ENCODE measurements around the gene KLHL5.
A peak's percentile ranks its signal among the peaks of the same experiment; 100 is the strongest.

Gene KLHL5

DNA sequence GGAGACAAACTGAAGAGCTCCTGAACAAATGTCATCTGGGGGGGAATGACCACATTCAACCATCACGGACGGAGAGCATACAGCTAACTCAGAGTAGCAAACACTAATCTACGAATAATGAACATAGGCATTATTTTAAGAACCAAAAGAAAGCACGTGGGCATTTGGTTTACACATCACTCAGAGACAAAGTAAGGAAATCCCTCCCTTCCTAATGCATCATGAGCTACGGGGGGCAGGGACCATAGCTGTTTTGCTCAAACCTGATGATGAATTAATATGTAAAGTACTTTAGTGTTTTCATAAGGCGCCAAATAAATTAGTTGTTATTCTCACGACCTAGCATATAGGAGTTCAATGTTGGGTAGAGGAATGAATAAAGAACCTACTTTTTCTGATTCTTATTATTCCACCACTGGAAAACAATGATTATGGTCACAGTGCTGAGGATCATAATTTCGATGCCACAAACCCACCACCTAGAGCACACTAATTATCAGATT, 18.1 kb upstream of the KLHL5 start:
- no peak for DNase-seq (ENCODE audit: low read depth)

DNA sequence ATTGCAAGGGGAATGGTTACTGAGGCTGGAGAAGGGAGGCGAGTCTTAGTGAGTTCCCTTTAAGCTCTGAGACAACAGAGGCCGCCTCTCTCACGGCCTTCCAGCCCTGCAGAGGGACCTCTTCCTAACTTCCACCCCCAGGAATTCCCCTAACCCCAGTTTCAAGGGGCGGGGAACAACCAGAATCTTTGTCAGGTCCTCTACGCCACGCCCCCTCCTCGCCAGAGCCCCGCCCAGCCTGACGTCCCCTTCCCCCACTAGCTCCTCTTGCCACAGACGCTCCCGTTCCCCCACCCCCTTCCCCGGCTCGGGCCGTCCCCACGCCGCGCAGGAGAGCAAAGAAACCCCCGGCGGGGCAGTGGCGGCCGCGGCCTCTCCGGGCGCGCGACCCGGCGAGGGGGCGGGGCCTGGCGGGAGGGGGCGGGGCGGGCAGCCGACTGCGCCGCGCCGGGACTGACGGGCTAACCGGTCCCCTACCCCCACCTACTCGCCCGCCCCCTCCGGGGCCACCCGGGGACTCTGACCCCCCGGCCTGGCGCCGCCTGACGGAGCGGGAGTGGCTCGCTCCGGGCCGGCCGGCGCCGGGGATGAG, 17.6 kb upstream of the KLHL5 start:
- peak; percentile 83 for DNase-seq (ENCODE audit: low read depth)

DNA sequence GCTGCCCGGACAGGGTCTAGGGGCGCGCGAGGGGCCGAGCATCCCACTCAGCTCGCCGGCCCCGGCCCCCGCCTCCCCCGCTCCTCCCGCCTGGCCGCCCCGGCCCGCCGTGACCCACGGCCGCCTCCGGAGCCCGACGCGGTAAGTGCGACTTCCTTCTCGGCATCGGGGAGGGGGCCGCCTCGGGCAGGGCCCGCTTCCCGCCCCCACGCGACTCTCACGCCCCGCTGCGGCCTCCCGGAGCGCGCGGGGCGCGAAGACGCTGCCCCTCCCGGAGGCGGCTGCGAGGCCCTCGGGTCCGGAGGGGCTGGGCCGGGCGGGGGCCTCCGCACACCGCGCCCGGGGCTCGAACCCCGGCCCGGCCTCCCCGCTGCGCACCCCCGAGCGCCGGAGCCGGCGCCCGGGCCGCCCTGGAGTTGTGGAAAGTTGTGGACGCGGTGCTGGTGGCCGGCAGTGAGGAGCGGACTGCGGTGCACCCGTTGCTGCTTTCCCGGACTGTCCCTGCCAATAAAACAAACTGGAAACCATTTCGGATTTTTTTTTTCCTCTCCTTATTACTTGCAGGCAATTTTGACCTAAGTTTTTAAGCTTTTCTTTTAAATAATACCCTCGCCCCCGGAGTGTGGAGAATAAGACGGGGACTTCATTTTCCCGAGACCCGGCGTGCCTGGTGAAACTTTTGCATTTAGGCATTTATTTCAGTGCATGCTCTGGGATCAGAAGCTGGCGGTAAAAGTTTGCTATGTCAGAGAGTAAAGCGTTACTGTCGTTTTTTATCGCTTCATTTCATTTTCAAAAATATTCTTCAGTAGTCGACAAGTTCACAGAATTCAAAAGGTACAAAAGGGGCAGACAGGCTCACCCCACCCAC, 16.8 kb upstream of the KLHL5 start:
- no peak for DNase-seq (ENCODE audit: low read depth)

DNA sequence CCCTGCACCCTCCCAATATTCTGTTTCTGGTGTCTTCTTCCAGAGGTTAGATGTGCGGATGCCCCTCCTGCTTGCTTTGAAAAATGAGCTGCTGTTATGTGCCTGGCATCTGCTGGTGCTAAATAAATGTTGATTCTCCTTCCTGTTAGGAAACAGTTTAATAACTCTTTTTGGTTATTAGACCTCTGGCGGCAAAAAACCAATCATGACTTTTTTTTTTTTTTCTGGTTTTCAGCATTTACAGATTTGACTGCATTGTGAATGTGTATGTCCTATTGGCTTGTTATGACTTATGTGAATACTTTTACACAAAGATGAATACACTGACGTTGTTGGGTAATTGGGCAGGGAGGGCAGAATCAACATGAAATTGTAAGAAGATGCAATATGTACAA, 16.2 kb upstream of the KLHL5 start:
- DNase-seq (ENCODE audit: low read depth), result no peak

DNA sequence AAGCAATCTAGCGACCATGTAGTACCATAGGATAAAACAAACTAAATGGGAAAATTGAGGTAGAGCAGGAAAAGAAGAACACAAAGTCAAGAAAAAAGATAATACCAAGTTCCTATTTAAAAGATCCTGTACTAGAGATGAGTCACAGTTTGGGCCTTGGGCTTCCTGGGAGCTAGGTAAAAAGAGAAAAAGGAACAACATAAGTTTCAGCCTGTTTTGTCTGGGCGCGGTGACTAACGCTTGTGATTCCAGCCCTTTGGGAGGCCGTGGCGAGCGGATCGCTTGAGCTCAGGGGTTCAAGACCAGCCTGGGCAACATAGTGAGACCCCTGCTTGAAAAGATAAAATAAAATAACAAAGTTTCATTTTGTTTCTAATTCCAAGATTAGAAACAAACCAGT, 15.8 kb upstream of the KLHL5 start:
- no peak for DNase-seq (ENCODE audit: low read depth)

DNA sequence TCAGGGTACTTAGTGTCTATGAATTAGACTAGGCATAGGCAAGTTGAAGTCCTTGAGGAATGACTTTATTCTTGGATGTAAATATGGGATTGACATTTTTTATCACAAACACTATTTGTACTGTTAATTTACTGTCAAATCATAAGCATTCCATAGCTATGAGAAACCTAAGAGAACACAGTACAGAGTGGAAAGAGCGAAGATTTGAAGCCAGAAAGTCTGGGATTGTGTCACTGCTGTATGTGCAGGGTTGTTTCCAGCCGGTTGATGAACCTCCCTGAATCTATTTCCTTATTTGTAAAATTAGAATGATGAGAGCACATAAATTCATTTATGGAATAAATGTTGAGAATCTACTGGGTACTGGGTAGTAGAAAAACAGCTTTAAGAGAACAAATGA, 14.4 kb upstream of the KLHL5 start:
- no peak for DNase-seq (ENCODE audit: low read depth)

DNA sequence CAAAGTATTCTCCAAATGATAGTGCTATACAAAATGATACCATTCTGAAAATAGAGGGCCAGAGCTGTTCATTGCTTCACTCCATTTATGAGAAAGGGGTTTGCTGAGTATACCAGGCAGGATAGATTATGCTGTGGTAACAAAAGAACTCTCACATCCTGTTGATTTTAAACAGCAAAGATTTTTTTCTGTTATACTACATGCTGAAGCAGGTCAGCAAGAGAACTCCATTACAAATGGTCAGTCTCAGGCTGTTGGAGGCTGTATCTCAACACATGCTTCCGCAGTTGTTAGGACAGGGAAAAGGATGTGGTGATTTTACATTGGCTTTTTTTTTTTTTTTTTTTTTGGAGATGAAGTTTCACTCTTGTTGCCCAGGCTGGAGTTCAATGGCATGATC, 13.7 kb upstream of the KLHL5 start:
- DNase-seq (ENCODE audit: low read depth), result no peak

DNA sequence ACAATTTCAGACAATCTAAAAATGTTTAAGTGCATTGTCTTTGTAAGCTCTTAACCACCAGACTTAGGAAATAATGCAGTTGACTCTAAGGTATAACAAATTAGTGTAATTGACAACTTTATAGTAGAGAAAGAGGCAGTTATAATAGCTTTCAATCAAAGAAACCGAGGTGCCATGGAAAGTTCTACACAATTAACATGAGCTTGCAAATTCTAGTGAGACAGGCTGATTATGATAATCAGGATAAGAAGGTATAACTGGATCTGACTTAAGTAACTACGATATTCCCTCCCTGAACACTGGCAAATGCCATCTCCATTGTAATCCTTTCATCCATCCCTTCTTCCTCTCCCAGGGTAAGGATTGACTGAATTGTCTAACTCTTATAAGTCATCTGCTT, 11.4 kb upstream of the KLHL5 start:
- DNase-seq (ENCODE audit: low read depth), result no peak

DNA sequence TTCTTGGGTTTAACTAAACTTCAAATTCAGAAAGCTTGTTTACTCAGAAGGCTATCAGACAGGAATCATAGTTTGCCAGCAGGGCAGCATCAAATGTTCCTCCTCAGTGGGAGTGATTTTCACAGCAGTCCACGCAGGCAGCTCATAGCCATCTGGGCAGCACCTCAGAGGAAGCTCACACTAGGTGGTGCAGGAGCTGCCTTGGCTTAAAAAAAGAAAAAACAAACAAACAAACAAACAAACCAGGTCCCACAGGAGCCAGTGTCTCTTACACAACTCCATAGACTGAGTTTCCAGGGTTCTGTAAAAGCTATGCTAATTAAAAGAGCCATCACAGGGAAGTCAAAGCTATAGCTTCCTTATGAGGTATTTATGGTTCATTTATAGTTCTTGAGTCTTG, 10.5 kb upstream of the KLHL5 start:
- DNase-seq (ENCODE audit: low read depth), result no peak

DNA sequence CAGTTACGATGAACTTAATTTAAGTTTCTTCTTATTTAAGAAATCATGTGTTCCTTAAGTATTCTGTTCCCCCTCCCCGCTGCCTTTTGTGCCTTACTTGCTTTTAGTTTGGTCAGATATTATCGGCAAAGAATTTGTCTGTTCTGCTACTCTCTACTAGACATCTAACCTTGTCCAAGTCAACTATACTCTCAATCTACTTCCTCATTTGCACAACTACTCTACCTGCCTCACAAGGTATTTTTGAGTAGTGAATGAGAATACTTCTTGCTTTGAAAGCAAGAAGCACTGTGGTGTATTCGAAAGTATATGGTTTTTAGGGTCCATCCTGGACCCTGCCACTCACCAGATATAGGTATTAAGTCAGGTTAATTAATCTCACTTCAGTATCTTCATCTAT, 8.0 kb upstream of the KLHL5 start:
- no peak for DNase-seq (ENCODE audit: low read depth)

DNA sequence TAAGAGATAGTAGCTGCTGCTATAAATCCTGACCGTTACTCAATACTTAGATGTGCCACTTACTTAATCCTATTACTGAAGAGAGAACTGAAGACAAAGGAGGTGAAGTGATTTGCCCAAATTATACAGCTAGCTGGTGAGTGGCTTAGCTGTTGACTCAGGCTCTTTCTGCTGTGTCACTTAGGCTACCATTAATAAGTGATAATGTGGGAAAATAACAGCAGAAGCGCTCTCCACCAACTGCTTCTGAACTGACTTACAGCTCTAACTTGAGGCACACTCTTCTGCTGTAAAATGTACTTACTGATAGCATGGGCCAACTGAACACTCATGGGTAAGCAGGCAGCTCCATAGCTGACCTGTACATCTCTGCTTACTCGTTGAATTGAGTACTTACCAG, 7.5 kb upstream of the KLHL5 start:
- no peak for DNase-seq (ENCODE audit: low read depth)

DNA sequence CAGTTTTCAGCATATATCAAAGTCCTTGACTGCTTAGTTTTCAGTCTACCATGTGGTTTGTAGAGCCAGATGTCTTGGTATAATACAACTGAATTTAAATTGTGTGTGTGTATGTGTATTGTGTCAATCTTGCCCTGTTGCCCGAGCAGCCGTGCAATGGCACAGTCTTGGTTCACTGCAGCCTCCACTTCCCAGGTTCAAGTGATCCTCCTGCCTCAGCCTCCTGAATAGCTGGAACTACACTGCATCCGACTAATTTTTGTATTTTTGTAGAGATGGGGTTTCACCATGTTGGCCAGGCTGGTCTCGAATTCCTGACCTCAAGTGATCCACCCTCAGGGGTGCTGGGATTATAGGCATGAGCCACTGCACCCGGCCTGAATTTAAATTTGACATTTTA, 6.0 kb upstream of the KLHL5 start:
- DNase-seq (ENCODE audit: low read depth), result no peak

DNA sequence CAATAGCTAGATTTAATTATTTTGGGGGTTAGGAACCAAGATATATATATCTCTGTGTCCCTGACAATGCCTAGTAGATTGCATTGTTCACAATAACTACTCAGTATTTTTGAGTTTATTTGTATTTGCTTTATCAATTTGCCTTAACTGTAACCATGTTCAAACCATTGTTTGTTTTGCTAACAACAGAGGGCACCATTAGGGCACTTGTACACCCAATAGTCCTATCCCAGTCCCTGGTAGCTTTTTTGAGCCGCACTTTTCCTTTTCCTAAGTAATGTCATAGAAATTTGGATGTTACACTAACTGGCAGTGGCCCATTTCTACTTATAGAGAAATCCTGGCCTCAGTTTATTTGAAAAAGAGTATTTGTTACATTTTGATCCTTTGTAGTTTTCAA, 575 bp upstream of the KLHL5 start:
- no peak for DNase-seq (ENCODE audit: low read depth)

DNA sequence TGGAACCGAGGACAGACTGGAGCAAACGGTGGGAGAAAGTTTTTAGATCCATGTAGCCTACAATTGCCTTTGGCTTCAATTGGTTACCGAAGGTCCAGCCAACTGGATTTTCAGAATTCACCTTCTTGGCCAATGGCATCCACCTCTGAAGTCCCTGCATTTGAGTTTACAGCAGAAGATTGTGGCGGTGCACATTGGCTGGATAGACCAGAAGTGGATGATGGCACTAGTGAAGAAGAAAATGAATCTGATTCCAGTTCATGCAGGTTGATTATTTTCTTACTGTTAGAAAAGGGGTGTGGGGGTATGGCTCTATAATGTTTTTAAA, 702 bp downstream of the KLHL5 start:
- no peak for DNase-seq (ENCODE audit: low read depth)

DNA sequence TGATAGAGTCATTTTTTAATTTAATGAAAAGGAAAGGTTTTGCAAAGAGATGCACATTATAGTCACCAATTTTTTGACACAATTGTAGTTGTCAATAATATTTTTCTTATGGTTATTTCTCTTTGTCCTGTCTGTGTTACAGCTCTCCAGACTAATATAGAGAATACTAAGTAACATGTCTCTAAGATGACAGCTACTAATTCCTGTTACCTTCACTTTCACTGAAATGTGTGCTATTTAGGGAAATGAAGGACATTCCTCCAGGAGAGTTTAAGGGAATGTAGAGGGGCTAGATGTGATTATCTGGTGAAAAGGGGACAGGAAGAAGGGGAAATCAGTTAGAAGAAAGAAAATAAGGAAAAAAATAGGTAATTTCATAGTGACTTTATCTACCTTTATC, 1.4 kb downstream of the KLHL5 start:
- no peak for DNase-seq (ENCODE audit: low read depth)

DNA sequence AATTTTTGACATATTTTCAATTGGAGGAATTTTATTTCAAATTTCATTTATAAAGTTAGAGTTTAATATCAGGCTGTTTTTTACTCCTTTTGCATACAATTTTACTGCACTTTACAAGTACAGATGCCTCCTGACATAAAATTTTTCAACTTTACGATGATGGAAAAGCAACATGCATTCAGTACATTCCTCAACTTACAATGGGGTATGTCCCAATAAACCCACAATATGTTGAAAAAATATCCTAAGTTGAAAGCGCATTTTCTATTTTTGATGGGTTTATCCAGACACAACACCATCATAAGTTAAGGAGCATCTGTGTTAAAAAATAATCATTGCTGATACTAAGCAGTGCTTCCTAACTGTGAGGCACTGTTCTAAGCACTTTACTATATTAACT, 4.3 kb downstream of the KLHL5 start:
- DNase-seq (ENCODE audit: low read depth), result no peak

DNA sequence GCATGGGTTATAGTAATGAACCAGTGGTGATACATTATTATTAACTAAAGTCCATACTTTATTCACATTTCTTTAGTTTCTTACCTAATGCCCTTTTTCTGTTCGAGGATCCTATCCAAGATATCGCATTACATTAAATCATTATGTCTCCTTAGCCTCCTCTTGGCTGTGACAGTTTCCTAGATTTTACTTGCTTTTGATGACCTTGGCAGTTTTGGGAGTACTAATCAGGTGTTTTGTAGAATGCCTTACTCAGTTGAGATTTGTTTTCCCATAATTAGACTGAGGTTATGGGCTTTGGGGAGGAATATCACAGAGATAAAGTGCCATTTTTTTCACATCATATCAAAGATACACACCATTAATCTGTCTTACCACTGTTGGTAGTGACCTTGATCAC, 5.0 kb downstream of the KLHL5 start:
- DNase-seq (ENCODE audit: low read depth), result no peak

DNA sequence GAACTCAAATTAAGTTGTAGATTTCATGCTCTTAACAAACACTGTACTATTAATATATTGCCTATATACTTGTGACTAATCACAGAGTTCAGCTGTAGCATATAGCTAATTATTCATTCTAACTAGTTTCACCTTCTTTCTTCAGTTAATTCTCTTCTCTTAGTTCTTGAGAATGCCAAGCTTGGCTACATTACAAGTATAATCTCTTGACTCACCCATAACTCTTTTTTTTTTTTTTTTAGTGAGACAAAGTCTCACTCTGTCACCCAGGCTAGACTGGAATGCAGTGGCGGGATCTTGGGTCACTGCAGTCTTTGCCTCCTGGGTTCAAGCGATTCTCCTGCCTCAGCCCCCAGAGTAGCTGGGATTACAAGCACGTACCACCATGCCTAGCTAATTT, 5.4 kb downstream of the KLHL5 start:
- DNase-seq (ENCODE audit: low read depth), result no peak

DNA sequence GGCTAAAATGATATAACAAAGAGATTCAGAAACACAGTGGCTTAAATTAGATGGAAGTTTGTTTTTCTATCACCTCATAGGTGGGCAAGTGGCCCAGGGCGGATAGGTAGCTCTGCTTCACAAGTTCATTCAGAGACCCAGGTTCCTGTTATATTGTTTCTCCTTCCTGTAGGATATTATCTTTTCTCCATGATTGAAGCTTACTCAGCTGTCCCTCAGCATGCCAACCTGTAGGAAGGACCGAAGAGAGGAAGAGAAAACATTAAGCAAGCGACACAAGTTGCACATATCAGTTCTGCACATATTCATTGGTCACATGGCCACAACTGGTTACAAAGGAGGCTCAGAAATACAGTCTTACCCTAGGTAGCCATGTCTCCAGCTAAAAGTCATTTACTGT, 6.9 kb downstream of the KLHL5 start:
- DNase-seq (ENCODE audit: low read depth), result no peak

DNA sequence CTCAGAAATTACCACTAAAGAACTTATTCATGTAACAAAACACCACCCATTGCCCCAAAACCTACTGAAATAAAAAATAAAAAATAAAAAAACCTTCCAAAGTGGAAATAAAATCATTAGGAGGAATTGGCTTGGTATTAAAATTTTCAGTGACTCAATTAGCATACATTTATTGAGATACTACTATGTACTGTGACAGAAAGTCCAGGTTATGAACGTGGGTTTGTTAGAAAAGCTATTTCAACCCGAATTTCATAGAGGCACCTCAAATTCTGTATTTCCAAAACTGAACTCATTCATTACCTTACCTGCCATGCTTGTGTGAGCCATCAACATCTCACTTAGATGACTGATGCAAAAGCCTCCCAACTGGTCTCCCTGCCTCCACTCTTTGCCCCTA, 16.8 kb downstream of the KLHL5 start:
- DNase-seq (ENCODE audit: low read depth), result no peak

DNA sequence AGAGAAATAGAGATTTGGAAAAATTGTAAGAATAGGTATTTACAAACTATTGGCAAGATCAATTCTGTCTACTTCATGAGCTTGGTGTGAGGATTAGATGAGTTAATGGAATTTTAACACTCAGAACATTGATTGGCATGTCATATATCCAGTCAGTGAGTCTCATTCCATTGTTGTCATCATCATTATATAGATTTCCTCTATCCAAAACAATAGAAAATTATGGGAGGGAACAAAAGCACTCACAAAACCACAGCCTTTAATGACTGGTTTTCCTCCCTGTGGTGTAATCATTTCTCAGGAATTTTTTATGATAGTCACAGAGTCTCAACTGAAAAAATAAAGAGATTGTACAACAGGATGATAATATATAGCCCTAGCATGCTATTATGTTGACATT, 21.1 kb downstream of the KLHL5 start:
- DNase-seq (ENCODE audit: low read depth), result no peak

DNA sequence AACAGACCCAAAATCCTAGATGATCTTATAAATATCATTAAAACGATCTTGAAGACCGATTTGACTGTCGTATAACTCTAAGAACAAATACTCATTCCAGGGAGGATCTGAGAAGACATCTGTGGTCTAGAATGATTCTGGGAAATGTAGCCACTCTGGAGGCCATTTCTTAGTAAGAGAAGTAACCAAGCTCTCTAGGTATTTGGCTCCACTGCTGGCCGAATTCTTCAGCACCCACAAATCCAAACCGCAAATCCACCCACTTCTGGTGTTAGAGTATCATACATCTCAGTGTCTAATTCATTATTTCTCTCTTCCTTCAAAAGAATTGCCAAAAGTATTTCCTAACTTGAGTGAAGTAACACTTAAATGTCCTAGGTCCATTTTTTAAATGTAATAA, 23.9 kb downstream of the KLHL5 start:
- DNase-seq (ENCODE audit: low read depth), result no peak

DNA sequence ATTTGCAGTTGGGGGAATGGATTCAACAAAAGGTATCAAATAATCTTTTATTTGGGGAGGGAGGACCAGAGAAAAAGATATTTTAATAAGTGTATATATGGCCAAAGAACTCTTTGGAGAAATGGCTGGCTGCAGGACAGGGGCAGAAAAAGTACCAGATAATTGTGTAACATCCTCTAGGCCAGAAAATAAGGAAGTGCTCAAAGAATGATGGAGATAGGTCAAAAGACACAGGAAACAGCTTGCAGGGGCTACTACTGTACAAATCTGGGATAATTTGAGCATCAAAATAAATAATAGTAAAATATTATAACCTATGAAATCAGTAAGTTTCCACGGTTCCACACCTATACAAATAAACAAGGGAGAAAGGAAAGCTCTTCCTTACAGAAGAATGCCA, 34.8 kb downstream of the KLHL5 start:
- no peak for DNase-seq (ENCODE audit: low read depth)

DNA sequence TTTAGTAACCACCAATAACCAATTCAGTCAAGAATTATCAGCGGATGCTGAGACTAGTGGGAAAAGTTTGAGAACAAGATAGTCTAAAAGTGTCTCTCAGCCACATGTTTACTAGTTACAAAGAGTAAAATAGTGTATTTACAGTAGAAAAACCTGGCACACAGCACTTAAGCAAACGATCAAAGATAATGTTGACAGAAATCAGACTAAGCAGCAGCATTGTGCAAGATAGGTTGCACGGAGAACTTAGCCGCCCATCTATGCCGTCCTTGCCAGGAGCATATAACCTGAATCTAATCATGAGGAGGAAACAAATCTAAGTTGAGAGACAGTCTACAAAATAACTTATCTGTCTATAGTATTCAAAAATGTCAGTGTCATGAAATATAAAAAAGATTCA, 35.3 kb downstream of the KLHL5 start:
- no peak for DNase-seq (ENCODE audit: low read depth)

Measured in stimulated activated CD8-positive, alpha-beta memory T cell treated with anti-CD3 and anti-CD28 coated beads, Interleukin-12 subunit alpha, Interleukin-12 subunit beta, amount 100 ng/mL, for 1 hour (primary cell).